AG08396 (cell line): Measurements from ENCODE around the gene MRPL17.
"Not testable (repeated sequence)": the region's sequence is repeated elsewhere in the genome, so short reads cannot be mapped to it uniquely, and the experiment has no call there.

Source experiments
- DNase-seq: peaks from one replicate; pipeline ENCODE4 v3.0.0; 2012; ENCODE audit warnings: low spot score, mixed read lengths

The MRPL17 gene

DNA sequence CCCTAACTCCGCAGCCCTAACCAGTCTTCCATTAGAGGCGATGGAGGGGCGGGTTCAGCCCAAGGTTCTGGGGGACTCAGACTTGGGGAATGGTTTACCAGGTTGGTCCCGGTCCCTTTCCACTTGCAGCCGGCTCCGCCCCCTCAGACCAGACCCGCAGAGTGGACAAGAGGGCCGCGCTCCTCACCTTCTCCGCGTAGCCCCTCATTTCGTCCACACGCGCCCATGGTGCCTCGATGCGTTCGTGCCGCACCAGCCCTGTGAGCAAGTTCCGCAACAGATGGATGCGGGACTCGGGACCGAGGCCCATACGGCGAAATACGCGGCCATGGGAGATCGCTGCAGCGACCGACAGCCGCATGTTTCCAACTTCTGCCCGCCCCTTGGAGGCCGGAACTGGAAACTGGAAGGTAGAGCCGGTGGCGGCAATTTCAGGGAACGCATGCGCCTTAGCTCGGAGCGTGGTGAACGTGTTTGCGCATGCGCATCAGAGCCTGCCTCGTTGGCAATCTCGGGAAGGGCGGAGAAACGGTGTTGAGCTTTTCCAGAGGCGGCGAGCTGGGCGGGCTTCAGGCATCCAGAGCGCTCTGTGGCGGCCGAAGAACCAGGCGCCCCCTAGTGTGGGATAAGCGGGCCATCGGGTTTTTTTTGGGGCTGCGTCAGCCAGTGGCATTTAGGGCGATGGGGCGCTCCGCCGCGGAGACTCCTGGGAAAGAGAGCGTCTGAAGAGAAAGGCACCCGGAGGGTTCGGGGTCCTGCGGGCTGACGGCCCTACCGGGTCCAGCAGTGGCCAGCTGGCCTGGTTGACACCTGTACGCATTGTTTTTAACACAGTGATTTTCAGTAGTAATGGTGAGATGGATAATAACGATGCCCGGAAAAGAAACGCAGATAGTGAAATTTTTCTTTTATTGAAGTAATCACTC lies at the start of gene MRPL17:
Gene MRPL17 (minus strand): TSS at position 405 of the 926 bp plus-strand sequence. CDS start 44 bp downstream, at position 361.
- peak; percentile 97 for DNase-seq

DNA sequence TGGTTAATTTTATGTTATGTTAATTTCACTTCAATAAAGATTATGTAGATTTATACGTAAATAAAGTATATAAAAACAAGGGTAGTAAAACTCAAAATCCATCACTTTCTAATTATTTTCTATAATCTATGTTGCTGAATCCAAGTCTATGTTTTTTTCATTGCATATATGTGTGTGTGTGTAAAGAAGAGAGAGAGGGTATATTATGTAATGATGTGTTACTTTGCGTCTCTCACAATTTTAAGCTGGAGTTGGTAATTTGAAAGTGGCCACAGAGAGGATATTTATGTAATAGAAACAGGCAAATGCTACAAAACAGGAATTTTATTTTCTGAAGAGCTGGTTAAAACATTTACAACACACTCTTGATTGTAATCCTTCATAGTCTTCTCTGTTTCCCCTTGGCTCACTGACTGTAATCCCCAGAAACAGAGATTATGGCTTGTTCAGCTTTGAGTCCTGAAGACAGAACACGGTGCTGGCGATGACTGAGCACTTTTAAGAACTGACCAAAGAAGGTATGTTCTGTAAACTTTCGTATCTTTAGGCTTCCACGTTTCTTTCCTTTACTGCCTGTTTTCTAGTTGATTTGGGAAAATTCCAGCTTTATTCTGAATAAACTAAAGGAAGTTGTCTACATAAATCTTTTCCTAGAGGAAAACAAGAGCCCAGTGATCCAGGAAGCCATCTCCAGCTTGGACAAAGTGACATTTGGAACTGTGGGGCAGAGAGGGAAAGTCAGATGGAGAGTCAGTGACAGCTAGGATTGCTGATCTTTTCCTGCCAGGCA lies 45.0 kb upstream of the MRPL17 start:
- no peak for DNase-seq

DNA sequence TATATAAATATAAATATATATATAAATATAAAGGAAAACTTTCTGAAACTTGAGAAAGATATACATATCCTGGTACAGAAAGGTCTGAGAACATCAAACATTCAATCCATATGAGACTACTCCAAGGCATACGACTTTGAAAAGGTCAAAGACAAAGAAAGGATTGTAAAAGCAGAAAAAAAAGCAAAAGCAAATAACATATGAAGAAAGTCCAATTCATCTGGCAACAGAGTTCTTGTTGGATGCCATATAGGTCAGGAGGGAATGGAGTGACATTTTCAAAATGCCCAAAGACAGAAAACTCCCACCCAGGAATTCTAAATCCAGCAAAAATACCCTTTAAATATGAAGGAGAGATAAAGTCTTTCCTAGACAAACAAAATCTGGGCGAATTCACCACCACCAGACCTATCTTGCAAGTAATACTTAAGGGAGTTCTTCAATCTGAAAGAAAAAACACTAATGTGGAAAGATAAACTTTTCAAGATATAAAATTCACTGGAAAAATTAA lies 42.3 kb upstream of the MRPL17 start:
- no peak for DNase-seq

DNA sequence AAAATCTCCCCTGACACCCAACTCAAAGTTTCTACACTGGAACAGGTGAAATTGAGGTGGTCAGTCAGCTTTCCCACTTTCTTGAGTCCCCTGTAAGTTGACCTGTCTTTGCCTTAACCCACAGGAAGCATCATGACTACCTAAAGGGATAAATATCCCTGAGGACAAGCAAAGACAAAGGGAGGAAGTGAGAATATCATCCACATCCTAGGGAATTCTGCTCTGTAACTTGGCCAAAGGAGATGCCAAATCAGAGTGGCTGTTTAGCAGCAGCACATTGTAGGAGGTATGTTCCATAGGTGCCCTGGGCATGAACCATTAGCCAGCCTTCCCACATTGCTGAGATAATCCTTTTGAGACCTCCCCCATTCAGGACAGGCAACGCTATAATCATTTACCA lies 40.9 kb upstream of the MRPL17 start:
- DNase-seq, result no peak

DNA sequence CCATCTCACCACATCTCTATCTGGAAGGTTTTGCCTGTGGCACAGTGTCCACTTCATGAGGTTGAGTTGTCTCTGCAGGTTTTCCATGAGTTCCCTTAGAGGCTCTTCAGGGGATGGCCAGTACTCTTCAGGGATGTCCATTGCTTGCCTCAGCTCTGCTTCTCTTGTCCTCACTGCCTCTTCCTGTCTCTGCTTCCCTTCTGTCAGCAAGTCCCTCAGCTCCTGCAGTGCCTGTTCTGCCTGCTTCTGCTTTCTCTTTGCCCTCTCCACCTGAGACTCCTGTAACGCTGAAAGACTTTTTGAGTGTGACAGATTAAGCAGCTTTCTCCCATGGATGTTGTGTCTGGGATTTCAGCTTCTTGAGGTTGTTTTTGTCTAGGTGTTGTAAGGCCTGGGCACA lies 38.2 kb upstream of the MRPL17 start:
- no peak for DNase-seq

DNA sequence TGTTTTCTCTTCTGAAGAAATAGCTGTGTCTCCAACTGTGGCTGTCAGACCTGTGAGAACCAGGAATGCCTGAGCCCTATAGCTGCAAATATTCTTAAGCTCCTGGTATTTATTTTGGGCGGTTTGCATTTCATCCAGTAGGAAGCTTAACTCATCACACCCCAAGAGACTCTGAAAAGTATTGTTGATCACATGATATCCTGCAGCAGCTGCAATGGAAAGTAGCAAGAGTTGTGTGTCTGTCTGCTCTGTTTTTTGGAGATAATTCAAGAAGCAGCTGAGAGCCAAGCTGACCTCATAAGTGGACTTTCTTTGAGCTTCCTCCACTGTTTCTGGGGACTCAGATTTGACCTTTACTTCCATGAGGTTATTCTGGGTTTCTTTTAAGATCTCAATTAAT lies 36.4 kb upstream of the MRPL17 start:
- DNase-seq, result no peak

DNA sequence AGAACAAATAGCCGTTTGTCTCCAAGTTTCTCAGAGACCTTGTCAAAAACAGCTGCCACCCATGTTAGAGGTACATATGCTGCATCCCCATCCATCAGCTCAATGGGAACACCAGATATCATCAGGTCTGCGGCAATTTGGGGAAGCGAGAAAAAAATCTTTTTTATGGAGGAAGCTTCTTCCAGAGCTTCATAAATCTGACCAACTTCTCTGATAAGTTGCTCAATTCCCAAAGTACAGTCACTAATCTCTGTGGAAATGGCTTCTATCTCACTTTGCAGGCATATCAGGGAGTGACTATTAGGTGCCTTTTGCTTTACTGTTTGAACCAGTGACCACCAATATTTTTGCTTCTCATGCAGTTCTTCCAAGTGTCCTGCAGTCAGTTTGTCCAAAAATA lies 34.3 kb upstream of the MRPL17 start:
- no peak for DNase-seq

DNA sequence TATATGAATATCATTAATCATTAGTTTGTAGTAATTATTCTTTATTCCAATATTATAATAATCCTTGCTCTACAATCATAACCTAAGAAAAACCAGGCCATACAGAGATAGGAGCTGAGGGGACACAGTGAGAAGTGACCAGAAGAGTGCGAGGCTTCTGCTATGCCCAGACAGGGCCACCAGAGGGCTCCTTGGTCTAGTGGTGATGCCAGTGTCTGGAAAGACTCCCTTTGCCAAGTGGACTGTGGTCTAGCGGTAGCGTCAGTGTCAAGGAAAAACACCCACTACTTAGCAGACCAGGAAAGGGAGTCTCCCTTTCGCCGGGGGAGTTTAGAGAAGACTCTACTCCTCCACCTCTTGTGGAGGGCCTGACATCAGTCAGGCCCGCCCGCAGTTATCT lies 28.4 kb upstream of the MRPL17 start:
- DNase-seq, result not testable (repeated sequence)

DNA sequence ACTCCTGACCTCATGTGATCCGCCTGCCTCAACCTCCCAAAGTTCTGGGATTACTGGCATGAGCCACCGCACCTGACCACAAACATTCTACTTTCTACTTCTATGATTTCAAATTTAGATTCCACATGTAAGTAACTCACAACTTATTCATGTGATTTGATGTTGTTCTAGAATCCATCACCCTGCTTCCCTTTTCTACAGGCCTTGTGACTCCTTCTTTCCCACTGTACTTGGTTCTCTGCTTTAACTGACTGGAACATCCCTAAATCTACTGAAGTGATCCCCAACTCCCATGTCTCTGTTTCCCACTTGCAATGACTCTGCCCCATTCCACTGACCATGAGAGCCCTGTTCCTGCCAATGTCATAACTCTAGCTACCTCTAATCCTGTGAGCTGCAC lies 25.7 kb upstream of the MRPL17 start:
- no peak for DNase-seq

DNA sequence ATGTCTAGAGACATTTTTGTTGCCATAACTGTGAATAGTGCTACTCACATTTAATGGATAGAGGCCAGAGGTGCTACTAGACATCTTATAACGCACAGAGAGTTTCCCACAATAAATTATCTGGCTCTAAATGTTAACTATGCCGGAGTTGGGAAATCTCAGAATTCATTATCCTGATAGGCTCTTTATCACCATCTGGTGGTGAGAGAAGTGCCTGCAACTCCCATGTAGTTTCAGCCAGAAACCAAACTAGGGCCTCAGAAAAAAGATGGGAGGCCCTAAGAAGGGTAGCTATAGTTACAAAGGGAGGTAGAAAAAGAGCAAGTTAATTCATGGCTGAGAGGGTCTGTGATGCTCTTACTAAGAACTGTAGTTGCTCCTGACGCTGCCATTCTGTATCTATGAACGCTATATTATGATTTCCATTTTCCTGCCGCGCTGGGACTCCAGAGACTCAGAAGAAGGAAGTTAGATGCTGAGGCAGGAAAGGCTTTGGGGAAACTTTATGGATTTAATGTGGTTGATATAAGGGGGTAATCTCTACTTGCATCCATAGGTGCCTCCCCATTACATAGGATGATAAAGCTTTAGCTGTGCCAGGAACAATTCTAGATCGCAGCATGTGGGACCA lies 22.9 kb upstream of the MRPL17 start:
- DNase-seq, result peak; percentile 50

DNA sequence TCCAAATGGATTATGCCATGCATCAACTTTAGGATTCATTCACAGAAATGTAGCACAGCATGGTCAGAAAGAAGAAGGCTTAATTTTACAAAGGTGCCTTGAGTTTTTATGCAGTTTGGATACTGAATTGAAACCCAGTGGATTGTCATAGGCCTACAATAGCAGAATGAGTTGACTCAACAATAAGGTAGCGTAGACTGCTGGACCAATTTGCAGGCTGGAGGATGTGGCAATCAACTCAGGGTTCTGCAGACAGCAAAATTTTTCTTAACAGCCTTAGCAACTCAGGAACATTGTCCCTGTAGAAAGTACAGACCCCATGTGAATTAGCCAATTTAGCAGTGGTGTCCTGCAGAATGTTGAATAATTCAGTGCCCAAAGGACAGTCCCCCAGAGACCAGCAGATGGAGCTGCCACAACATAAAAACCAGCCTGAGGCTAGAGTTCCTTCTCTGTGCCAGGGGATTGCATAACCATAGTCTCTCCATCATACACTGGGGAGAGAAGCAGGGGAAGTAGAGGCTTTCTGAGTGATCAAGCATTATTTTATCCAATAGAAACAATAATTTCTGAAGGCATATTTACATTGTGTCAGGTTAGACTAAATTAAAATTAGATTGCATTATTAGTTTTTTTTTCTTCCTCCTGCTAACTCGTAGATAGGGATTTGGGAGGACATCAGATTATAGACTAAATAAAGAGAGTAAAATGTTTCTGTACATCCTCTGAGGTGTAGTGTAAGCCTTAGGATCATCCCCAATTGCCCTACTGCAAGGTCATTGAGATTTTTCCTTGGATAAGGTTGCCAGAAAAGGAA lies 20.3 kb upstream of the MRPL17 start:
- peak; percentile 68 for DNase-seq

DNA sequence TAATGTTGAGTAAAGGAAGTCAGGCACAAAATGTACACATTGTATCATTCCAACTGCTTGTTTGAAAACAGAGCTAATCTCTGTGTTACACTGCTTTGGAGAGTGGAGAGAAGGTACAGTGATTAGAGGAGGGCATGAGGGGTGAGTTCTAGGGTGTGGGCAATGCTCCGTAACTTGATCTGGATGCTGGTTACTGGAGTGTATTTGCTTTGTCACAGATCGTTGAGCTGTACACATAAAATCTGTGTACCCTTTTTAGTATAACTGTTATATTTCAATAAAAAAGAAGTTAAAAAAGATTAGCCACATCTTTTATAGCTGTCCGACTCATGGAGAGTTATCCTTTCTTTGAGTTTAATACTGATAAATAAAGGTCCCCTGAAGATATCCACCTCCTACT lies 18.8 kb upstream of the MRPL17 start:
- not testable (repeated sequence) for DNase-seq

DNA sequence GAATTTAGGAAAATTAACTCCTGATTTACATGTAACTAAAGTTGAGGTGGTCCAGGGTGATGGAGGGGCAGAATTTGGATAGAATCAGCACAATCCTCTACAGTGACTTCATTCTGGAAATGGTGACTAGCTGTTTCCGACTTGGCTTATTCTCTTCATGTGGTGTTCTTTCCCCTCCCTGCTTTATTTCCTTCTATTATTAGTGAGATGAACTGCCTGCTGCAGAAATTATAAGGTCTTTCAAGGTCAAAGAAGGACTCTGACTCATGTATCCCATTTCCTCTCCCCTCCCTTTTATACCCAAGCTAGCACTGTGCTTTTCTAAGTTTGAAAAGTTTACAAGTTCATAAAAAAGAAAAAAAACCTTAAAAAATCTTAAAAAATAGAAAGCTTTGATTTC lies 12.2 kb upstream of the MRPL17 start:
- peak; percentile 17 for DNase-seq

DNA sequence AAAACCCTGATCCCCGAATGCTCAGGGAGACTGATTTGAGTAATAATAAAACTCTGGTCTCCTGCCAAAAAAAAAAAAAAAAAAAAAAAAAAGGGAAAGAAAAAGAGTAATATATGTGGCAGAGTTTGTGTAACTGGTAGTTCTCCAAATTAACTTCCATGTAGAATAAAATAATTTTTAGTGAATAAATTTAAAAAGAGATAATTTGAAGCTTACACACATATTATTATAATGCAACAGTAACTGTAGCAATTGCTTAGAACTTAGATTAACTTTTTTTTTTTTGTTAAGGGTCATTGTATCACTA lies 11.0 kb upstream of the MRPL17 start:
- no peak for DNase-seq

DNA sequence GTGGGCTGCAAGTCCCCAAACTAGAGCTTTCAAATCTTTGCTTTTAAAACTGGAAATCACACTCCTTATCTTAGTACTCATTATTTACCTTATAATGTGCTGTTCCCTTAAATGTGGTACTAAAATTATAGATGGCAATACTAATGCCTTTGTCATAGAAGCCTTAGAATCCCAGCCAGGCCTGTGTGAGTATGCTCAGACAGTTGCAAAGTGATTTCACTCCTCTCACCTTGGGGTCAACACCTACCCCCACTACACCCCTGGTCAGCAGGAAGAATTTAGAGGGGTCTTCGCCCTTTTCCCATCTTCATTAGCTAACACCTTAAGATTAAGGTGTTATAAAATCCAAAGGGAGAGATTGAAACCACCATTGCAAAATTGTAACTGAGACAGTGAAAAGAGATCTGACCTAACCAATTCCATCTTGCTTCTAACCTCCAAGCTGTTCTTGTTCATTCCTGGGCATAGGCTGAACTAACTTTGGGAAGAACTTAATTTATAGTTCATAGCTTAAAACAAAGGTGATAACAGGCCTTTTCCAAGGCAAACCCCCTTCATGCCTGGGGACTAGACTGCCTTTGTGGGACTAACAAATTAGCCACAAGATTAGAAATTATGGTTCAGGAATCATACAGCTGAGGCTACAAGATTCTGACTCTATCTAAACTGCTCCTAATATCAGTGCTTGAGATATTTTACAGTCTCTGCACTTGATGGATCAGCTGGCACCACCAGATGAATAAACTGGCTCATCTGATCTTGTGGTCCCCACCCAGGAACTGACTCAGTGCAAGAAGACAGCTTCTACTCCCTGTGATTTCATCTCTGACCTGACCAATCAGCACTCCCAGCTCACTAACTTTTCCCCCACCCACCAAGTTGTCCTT lies 10.4 kb upstream of the MRPL17 start:
- DNase-seq, result no peak

DNA sequence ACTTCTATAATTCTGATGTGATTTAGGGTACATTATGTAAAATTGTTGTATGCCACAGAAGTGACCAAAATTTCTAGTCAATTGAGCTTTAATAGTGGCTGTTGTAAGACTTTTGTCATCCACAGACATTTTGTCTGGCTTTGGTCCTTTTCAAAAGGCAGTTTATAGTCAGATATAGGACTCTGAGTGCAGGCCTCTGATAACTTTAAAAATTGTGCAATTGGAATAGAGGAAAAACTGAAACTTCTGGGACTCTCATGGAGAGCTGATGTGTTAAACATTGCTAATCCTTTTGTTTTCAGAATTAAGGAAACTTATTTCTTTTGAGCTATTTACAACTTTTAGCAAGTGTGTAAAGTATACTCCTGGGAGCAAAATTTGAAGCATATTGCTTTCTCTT lies 9.0 kb upstream of the MRPL17 start:
- no peak for DNase-seq

DNA sequence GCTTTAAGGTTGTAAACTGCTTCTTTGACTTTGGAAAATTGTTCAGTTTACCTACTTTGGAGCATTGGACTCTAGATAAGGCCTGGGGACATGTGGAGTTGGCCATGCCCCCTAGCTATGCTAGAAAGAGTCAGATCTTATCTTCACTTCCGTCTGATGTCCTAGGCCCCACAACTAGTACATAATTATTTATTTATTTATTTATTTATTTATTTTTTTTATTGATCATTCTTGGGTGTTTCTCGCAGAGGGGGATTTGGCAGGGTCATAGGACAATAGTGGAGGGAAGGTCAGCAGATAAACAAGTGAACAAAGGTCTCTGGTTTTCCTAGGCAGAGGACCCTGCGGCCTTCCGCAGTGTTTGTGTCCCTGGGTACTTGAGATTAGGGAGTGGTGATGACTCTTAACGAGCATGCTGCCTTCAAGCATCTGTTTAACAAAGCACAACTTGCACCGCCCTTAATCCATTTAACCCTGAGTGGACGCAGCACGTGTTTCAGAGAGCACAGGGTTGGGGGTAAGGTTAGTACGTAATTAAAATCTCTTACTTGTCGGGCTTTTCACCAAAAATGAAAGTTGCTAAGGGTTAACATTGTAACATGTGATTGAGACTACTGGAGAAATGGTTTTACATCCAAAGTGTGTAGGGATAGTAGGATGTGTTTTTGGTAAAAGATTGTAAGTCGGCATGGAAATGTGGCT lies 7.4 kb upstream of the MRPL17 start:
- DNase-seq, result not testable (repeated sequence)

DNA sequence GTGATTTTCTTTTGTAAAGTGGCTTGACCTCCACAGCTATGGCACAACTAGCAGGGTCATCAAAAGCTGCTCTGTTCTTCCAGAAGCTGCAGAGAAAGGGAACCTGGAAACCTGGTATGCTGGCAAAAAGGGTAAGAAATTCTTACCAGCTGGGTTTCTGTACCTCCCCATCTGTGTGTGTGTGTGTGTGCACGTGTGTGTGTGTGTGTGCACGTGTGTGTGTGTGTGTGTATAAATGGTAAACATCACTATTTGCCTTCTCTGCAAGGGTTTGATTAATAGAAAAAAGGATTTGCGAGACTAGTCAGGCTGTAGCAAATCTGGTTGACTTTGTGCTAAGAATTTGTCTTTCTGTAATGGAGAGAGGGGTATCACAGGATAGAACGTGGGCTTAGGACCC lies 4.7 kb upstream of the MRPL17 start:
- DNase-seq, result no peak

DNA sequence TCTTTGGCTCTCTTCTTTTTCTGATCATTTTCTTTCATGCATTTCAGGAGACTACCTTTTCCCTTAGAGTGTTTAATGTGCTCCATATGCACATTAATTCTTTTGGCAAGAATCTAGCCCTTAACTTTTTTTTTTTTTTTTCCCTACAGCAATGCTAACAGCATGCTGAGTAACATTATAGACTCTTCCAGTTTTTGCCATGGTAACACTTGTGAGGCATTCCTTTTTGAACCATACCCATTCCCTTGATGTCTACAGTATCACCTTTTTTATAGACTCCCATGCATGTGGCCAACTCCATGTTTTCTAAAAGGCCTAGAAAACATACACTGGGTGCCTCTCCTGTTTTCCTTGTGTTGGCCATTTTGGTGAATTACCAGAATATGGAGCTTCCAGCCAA lies 2.9 kb upstream of the MRPL17 start:
- DNase-seq, result no peak

DNA sequence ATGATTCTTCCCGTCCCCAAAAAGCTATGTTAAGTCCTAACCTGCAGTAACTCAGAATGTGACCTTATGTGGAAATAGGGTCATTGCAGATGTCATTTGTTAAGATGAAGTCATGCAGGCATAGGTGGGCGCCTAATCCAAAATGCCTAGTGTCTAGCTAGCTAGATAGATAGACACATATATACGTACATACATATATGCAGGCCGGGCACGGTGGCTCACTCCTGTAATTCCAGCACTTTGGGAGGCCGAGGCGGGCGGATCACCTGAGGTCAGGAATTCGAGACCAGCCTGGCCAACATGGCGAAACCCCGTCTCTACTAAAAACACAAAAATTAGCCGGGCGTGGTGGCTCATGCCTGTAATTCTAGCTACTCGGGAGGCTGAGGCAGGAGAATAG lies 928 bp upstream of the MRPL17 start:
- not testable (repeated sequence) for DNase-seq
